Hepatic stellate cell (primary cell): ENCODE data around the gene TCHH.
"Not testable (repeated sequence)": the region's sequence is repeated elsewhere in the genome, so short reads cannot be mapped to it uniquely, and the experiment has no call there.

Experiments used
- DNase-seq: peaks from one replicate; pipeline ENCODE4 v3.0.0; 2011; ENCODE audit warnings: low spot score

Gene TCHH, protein sequence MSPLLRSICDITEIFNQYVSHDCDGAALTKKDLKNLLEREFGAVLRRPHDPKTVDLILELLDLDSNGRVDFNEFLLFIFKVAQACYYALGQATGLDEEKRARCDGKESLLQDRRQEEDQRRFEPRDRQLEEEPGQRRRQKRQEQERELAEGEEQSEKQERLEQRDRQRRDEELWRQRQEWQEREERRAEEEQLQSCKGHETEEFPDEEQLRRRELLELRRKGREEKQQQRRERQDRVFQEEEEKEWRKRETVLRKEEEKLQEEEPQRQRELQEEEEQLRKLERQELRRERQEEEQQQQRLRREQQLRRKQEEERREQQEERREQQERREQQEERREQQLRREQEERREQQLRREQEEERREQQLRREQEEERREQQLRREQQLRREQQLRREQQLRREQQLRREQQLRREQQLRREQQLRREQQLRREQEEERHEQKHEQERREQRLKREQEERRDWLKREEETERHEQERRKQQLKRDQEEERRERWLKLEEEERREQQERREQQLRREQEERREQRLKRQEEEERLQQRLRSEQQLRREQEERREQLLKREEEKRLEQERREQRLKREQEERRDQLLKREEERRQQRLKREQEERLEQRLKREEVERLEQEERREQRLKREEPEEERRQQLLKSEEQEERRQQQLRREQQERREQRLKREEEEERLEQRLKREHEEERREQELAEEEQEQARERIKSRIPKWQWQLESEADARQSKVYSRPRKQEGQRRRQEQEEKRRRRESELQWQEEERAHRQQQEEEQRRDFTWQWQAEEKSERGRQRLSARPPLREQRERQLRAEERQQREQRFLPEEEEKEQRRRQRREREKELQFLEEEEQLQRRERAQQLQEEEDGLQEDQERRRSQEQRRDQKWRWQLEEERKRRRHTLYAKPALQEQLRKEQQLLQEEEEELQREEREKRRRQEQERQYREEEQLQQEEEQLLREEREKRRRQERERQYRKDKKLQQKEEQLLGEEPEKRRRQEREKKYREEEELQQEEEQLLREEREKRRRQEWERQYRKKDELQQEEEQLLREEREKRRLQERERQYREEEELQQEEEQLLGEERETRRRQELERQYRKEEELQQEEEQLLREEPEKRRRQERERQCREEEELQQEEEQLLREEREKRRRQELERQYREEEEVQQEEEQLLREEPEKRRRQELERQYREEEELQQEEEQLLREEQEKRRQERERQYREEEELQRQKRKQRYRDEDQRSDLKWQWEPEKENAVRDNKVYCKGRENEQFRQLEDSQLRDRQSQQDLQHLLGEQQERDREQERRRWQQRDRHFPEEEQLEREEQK (N-terminal part only)

DNA sequence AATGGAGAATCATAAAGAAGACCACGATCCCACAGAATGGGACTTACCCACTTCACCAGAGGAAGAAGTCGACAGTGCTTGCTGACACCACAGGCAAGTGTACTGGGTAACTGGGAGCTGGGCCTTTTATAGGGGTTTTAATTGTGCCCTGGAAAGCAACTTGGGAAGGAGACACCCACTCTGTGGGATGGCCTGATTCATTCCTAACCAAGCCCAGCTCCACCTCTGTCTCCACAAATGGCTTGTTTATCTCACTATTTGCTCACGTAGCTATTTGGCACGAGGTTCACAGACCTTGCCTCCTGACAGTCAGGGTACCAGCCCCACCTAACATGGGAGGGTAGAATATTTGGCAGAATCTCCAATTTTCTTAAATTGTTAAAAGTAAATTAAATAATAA is at the start of gene TCHH:
TCHH (minus strand) TSS at position 101 of the 400 bp plus-strand sequence. CDS start 1,364 bp downstream, outside the sequence.
- no peak for DNase-seq

DNA sequence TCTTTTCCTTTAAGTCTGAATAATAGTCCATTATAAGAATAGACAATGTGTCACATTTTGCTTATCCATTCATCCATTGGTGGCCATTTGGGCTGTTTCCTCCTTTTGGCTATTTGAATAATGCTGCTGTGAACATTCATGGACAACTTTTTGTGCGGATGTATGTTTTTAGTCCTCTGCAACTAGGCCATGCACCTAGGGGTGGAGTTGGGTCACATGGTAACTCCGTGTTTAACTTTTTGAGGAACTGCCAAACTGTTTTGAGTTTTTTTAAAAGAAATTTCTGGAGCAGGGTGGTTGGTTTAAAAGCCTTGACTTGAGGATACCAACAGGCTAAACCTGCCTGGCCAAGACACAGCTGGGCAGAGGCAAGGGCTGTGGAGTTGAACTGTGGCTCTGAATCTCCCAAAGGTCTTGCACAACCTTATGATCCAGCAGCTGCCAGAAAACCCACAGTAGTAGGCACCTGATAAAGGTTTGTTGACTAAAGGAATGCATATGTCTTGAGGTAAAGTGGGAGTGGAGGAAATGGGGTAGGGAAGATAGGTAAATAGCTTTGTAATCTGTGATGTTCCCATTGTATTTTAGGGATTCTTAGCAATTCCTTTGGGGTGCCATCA is 49.4 kb upstream of the TCHH start:
- no peak for DNase-seq

DNA sequence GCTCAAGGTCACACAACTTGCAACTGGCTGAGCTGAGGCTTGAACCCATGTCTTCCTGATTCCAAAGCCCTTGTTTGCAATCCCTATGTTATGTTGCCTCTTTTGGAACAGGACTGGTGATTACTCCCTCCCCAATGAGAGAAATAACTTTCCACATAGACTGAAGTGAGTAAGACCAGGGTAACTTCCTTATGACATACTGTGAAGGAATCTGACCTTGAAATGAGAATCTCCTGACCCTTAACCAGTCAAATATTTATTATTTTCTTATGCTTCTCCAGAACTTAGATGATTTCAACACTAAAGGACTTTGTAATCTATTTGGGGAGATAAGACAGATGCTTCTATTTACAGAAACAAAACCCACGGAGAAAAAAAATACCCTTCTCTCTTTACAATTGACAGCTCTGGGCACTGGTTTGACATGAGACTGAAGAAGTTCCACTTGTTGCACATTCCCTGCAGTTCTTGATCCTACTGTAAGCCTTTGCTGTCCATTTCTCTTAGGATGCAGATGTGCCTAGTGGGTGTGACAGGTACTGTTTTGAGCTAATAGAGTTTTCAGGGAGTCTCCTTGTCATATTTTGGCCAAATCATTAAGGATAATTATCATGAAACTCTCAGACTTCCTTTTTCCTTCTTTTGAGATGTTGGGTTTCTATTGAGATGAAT is 47.7 kb upstream of the TCHH start:
- peak; percentile 39 for DNase-seq

DNA sequence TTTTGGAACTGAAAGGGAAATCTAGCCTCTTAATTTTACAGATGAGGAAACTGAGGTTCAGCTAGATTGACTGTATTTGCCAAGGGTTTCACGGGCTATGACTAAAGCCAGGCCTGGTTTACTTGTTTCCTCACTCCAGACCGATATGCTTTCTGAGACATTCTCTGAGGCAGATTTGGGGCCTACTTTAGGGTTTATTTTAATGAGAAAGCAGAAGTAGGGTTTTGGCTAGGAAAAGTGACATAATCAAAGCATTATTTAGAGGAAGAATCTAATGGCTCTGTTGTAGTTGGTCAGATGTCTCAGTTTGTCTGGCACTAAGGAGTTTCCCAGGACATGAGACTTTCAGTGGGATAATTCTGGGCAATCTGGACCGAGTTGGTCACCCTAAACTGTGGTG is 45.3 kb upstream of the TCHH start:
- no peak for DNase-seq

DNA sequence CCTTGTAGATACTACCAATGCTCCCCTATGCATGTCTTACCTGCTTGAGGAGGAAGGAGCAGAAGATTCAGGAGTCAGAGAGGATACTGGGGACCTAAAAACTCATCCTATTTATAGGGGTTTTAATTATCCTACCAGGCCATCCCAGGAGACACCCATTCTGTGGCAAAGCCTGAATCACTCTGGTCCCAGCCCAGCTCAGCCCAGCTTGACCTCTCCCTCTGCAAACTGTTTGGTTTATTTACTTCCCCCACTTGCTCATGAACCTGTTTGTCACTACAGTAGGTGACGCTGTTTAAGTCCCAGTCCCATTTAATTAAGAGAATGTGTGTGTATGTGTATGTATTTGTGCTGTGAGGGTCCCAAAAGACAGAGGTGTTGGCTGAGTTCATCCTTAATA is 43.9 kb upstream of the TCHH start, which contains the start of gene RPTN:
RPTN (minus strand) TSS at position 85 of the 400 bp plus-strand sequence. CDS start 1,339 bp downstream, outside the sequence.
- no peak for DNase-seq

DNA sequence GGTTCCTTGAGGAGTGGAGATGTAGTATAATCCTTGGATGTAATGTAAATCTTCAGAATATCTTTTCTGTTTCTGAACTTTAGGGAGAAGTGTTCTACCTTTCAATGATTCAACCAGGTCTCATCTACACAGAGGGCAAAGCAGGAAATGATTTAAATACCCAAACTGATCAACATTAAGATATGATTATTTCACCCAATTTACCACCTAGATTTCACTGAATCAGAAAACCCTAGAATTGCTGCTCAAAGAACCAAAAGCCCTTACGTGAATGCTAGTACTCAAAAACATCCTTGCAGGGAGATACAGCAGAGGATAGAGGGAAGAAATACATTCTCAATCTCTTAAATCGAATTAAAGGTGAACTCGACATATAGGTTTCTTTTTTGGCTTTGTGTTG is 38.8 kb upstream of the TCHH start:
- DNase-seq = no peak

DNA sequence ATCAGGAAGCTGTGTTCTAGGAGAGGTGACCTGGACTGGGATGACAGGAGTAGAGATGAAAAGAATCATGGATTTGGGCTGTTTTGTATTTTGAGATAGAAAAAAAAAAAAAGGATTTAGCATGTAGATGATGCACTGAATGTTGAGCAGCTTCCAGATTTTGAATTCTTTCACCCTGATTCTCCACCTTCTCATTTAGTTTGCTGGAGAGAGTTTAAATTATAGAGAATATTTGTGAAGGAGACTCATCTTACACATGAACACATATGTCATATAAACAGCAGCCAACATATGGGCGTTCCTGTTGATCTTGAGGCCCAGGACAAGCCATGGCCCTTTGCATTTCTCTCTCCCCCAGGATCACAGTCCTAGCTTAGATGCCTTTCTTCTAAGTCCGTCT is 36.4 kb upstream of the TCHH start:
- DNase-seq = no peak

DNA sequence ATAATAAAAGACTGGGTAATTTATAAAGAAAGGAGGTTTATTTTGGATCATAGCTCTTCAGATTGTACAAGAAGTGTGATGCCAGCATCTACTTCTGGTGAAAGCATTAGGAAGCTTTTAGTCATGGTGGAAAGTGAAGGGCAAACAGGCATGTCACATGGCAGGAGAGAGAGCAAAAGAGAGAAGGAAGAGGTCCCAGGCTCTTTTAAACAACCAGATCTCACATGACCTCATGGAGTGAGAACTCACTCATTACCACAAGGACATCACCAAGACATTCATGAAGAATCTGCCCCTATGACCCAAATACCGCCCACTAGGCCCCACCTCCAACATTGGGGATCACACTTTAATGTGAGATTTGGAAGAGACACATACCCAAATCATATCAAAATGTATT is 33.7 kb upstream of the TCHH start:
- DNase-seq = no peak

DNA sequence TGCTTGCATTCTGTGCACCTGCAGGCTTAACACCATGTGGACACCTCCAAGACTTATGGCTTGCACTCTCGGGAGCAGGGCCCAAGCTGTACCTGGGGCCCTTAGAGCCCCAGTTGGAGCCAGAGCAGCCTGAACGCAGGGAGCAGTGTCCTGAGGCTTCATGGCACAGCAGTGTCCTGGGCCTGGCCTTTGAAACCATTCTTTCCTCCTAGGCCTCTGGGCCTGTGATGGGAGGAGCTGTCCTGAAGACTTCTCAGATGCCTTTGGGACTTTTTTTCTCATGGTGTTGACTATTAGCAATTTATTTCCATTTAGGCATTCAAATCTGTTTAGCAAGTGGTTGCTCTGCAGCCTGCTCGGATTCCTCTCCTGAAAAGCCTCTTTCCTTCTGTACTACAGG is 32.8 kb upstream of the TCHH start:
- no peak for DNase-seq

DNA sequence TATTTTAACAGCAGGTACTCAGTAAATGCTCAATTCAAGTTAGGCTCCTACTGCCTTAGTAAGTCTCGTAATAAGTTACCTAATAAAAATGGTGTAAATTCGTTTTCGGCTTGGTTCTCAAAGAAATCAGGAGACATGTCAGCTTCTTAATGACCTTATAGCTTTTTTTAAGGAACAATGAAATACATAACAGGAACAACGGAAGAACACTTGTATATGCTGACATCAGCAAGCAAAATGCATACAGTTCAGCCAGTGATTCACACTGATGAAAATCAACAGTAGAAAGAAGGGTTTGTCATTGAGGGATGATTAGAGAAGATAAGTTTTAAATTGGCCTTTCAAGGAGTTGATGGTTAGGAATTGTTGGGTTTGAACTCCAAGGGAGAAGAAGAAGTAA is 30.5 kb upstream of the TCHH start:
- DNase-seq = no peak

DNA sequence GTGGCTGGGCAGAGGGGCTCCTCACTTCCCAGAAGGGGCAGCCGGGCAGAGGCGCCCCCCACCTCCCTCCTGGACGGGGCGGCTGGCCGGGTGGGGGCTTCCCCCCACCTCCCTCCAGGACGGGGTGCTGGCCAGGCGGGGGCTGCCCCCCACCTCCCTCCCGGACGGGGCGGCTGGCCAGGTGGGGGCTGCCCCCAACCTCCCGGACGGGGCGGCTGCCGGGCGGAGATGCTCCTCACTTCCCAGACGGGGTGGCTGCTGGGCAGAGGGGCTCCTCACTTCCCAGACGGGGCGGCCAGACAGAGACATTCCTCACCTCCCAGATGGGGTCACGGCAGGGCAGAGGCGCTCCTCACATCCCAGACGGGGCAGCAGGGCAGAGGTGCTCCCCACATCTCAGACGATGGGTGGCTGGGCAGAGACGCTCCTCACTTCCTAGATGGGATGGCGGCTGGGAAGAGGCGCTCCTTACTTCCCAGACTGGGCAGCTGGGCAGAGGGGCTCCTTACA is 29.5 kb upstream of the TCHH start:
- not testable (repeated sequence) for DNase-seq

DNA sequence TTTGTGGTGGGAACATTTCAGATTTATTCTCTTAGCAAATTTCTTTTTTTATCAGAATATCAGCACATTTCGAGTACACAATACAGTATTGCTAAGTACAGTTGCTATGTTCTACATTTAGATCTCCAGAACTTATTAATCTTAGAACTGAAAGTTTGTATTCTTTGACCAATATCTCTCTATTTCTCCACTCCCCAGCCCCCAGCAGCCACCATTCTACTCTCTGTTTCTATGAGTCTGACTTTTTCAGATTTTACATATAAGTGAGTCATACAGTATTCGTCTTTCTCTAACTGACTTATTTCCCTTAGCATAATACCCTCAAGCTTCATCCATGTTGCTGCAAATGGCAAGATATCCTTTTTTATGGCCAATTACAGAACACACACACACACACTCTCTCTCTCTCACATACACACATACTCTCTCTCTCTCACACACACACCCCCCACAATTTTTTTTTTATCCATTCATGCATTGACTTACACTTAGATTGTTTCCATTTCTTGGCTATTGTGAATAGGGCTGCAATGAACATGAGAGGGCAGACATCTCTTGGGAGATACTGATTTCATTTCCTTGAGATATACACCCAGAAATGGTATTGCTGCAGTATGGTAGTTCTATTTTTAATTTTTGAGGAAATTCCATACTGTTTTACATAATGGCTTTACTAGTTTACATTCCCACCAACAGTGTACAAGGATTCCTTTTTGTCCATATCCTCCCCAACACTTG is 28.1 kb upstream of the TCHH start:
- DNase-seq = no peak

DNA sequence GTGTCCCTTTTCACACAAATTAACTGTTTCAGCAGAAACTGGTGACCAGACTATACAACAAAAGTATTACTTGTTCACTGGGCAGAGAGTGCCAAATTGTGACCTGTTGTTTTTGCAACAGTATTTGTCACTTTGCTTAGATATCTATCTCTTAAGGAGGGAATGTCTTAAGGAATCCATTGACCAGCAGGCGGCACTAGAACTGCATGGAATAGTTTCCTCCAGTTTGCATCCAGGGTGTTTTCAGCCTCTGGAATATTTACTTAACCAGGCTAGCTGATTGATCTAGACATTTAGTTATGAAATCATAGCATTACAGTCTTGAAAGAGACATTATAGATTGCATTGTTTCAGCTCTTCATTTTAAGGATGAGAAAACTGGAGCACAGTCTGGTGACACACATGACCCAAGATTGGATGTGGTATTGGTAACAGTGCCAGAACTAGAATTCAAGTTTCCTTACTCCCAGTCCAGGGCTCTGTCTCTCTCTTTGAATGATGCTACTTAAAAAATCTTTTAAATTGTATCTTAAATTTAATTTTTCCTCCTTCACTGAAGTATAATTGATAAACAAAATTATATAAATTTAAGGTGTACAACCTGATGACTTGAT is 26.8 kb upstream of the TCHH start:
- DNase-seq = peak; percentile 32

DNA sequence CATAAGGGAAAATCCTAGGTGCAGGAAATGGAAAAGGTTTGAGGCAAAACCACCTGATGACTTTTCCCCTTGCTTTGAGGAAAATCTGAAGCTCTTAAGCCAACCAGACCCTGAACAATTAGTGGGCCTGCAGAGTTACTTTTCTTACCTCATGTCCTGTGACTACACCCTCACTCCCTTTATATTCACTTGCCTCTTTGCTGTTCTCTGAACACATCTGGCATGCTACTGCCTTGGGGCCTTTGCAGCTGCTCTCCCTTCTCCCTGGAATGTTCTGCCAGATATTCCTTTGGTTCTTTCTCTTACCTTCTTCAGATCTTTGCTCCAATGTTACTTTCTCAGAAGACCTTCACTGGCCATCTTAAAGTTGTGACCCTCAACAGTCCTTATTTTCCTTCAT is 22.0 kb upstream of the TCHH start:
- no peak for DNase-seq

DNA sequence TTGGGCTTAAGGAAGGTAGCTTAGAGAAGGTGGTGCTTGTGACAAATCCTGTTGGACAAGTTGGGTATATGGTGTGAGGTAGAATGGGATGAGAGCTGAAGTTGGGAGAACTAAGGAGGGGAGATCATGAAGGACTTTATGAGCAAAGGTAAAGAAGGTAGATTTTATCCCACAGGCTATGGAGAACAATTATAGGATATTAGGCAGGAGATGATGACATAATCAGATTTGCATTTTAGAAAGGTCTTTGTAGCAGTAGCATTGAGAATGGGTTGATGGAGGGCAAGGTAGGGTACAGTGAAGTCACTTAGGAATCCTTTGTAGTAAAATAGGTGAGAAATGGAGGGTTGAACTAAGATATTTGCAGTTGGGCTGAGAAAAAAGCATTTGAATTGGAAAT is 14.9 kb upstream of the TCHH start:
- no peak for DNase-seq

DNA sequence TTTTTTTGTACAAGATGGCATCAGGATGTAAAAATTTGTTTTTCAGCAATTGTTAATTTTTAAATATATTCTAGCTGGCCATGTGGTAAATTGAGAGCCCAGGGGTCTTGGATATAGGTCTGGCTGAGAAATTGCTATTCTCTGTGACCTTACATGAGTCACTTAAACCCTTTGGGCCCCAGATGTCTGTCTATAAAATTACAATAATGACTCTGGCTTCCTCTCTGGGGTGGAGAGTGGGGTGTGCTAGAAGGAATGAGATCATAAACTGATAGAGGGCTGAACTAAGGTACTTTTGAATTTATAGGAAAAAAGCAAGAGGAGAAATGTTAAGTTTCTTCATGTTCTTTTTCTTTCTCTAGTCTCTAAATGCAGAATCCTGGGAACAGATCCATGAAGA is 12.4 kb upstream of the TCHH start:
- no peak for DNase-seq

DNA sequence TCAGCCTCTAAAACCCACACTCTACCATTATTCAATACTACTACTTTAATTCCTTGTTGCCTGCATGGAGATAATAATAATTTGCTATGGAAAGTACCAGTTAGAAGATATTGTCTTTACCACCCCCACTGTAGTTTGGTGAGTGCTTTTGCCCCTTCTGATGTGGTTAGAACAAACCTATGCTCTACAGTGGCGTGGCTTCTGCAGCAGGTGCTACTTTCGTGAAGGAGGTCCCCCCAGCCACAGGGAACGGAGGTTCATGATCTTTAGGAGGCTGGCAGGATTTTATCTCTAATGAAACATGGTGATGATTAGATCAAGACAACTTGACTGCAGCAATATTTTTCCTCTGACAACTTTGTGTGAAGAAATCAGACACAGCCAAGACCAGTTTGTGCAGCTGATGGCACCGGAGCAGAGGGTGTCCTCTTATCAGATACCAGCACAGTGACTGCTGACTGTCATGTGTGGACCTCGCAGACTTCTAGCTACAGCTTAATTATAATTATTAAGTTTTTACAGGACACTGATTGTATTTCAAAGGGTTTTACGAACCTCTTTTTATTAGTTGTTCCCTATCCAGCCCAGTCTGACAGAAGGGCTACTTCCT is 10.7 kb upstream of the TCHH start:
- DNase-seq = no peak

DNA sequence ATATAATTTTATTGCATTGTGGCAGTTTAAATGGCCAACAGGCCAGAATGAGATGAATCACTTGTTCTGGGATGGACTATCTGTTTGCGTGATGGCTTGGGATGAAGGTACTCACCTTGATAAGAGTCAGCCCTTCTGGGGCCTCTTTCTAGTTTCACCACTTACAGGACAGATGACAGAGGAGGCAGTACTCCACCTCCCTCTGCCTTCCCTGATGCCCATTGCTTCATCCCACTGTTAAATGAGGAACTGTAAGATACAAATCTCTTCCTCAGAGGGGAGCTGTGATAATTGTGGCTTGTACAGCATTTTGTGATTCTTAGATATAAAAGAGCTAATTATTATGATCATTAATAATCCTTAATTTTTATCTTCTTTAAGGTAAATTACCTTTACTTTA is 3.7 kb upstream of the TCHH start:
- DNase-seq = no peak

DNA sequence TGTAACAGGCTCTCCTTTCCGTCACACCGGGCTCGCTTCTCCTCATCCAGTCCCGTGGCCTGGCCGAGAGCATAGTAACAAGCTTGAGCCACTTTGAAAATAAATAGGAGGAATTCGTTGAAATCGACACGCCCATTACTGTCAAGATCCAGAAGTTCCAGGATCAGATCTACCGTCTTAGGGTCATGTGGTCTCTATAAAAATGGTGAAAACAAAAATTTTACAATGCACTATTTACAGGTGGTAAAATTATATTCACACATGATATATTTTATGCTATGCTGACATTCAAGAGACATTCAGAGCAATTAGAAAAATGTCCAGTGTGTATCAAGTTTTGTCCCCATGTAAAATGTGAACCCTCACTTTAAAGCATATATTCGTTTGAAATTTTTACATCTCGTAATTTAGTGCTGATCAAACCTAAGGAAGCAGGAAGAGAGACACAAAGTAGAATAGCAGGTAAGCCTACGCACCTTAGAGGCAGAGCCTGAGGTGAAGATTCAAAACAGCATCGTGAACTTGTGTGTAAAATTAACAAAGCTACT is 2.3 kb downstream of the TCHH start:
- DNase-seq = no peak
